ENCODE measurements around the gene MUC2. TPM values are rescaled to one million over a fixed set of nuclear protein-coding genes. Genes with fewer than 3 reads are reported as not detected.

The MUC2 gene
- total and polyA plus RNA-seq, 2 of the 13 experiments (the other 11 are each of a cell fraction or from before 2014, with no cell fraction given), result not detected

DNA sequence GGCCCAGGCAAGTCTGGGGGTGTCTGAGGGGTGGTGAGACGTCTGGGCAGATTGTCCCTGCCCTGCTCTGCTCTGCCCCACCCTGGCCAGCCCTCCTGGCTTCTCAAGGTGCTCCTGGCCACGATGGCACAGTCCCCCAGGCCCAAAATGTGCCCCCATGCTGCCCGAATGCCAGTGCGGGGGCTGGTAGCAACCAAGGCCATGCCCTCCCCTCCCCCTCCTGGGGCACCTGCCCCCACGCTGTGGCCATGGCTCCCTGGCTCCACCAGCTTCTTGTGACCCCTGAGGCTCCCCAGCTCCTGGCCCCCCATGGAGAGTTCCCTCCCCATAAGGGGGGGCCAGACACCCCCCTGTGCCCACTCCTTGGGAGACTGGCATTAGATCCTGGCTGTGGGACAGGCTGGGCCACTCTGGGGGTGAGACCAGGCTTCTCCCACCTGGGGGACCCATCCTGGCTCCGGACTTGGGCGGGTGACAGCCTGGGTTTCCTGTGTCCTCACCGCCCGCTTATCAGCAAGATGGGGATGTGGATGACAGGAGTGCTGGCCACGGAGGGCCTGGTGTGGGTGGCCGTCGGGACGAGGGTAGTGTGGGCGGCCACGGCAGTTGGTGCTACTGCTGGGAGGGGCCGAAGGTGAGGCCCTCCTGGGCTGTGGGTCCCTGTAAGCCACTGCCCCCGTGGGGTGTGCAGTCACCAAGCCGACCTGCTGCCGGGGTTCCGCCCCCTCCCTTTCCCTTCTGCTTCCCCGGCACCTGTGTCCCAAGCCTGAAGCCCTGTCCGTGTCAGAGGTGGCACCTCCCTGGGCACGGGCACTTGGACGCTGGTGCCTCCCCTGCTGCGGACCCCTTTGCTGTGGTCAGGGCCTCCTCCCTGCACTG is 22.3 kb upstream of the MUC2 start (continued):
- TF ChIP-seq, protein P1, sequence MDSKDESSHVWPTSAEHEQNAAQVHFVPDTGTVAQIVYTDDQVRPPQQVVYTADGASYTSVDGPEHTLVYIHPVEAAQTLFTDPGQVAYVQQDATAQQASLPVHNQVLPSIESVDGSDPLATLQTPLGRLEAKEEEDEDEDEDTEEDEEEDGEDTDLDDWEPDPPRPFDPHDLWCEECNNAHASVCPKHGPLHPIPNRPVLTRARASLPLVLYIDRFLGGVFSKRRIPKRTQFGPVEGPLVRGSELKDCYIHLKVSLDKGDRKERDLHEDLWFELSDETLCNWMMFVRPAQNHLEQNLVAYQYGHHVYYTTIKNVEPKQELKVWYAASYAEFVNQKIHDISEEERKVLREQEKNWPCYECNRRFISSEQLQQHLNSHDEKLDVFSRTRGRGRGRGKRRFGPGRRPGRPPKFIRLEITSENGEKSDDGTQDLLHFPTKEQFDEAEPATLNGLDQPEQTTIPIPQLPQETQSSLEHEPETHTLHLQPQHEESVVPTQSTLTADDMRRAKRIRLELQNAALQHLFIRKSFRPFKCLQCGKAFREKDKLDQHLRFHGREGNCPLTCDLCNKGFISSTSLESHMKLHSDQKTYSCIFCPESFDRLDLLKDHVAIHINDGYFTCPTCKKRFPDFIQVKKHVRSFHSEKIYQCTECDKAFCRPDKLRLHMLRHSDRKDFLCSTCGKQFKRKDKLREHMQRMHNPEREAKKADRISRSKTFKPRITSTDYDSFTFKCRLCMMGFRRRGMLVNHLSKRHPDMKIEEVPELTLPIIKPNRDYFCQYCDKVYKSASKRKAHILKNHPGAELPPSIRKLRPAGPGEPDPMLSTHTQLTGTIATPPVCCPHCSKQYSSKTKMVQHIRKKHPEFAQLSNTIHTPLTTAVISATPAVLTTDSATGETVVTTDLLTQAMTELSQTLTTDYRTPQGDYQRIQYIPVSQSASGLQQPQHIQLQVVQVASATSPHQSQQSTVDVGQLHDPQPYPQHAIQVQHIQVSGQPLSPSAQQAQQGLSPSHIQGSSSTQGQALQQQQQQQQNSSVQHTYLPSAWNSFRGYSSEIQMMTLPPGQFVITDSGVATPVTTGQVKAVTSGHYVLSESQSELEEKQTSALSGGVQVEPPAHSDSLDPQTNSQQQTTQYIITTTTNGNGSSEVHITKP (CRISPR knock-in tag; IDR thresholded peaks at IDR 0.05; ENCODE audit: low read depth), result no peak
- TF ChIP-seq SSRP1 (CRISPR knock-in tag; IDR thresholded peaks at IDR 0.05), result no peak

DNA sequence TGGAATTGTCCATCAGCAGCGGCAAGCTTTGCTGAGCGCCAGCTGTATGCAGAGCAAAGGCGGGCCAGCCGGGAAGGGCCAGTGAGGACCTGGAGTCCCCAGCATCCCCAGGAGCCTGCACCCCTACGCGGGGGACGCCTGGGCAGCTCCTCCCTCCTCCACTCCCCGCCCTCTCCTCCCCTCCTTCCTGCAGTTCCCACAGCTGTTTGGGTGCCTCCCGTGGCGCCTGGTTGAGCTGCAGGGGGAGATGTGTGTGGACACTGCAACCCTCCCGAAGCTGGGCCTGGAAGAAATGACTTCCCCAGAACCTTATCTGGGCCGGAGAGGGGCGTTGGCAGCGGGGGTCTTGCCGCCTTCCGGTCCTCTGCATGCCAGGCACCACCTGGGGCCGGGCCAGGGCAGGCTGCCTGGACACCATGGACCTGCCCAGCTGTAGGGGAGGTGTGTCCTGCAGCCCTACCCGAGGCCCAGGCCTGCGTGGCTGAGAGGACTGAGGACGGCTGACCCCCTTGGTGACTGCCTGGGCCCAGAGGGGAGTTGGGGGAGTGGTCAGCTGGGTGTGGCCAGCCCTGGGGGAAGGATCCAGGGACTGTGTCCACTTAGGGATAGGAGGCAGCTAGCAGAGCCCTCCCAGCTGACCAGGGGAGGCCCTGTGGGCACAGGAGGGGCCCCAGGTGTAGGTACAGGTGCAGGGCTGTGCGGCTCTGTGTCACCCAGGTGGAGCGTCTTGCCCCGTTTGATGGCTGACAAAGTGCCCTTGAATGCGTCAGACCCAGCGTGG is 21.4 kb upstream of the MUC2 start:
- no peaks in the 10 kb centered on the region for H3K9me3 ChIP-seq (ENCODE audit: low read length)
- H3K4me1 ChIP-seq (ENCODE audit: insufficient read depth, low read length), result no peaks in the 10 kb centered on the region
- POLR2A ChIA-PET, result no interaction called here
- no peaks in the 10 kb centered on the region for H3K36me3 ChIP-seq (replicated peaks in 1 of 2; ENCODE audit: control insufficient read depth in 1 of 2, insufficient read depth in 2 of 2, low read length in 2 of 2)
- H3K4me3 ChIP-seq (replicated peaks in 1 of 3; ENCODE audit: insufficient read depth in 1 of 3, low read depth in 2 of 3, low read length in 3 of 3), result no peak overlapping the region
- WGBS (ENCODE audit: low lambda C conversion rate), result 0% methylated on average over 1 of the region's 25 CpGs
- no peak overlapping the region for H2AFZ ChIP-seq (ENCODE audit: low read length)
- intact Hi-C loops (cut with micrococcal nuclease; ENCODE audit: unreplicated experiment), result no loop called here
- ATAC-seq (no peak), FAIRE-seq (no peak), DNase-seq (ENCODE audit: low spot score) (no peak)
- no TSS peak for BruUV-seq (replicated peaks)
- H3K27me3 ChIP-seq (ENCODE audit: control insufficient read depth in 1 of 2, insufficient read depth in 2 of 2, low read length in 2 of 2), result peaks cover 21 to 91% of the 10 kb centered on the region in 2 experiments
- in situ Hi-C loops (cut with HindIII; ENCODE audit: extremely low pct_ligation_motif_present, low pct_unique_long_range_greater_than_20kb), result loop anchor here (10.0 kb wide), 1 partner anchor 169 kb away; no protein-coding TSS in a partner anchor
- H4K20me1 ChIP-seq (ENCODE audit: insufficient read depth, low read length), result no peaks in the 10 kb centered on the region
- no peaks in the 10 kb centered on the region for H3K79me2 ChIP-seq (ENCODE audit: insufficient read depth, low read length)
- CTCF ChIA-PET (ENCODE audit: low intra/inter-chr PET ratio, low total read pairs), result no interaction called here
- no peak overlapping the region for H3K27ac ChIP-seq (ENCODE audit: extremely low read length, insufficient read depth, low read length)
- H3K9ac ChIP-seq (ENCODE audit: insufficient read depth, low read depth, low read length), result no peak overlapping the region
- no peak overlapping the region for H3K4me2 ChIP-seq (ENCODE audit: low read depth, low read length)
- TF ChIP-seq DR1 (CRISPR knock-in tag; IDR thresholded peaks at IDR 0.05), result no peak
- TF ChIP-seq STAG1 (CRISPR knock-in tag; IDR thresholded peaks at IDR 0.05), result no peak
- no peak for TF ChIP-seq ZSCAN9 (CRISPR knock-in tag; IDR thresholded peaks at IDR 0.05; ENCODE audit: borderline replicate concordance)
- TF ChIP-seq, protein P2, sequence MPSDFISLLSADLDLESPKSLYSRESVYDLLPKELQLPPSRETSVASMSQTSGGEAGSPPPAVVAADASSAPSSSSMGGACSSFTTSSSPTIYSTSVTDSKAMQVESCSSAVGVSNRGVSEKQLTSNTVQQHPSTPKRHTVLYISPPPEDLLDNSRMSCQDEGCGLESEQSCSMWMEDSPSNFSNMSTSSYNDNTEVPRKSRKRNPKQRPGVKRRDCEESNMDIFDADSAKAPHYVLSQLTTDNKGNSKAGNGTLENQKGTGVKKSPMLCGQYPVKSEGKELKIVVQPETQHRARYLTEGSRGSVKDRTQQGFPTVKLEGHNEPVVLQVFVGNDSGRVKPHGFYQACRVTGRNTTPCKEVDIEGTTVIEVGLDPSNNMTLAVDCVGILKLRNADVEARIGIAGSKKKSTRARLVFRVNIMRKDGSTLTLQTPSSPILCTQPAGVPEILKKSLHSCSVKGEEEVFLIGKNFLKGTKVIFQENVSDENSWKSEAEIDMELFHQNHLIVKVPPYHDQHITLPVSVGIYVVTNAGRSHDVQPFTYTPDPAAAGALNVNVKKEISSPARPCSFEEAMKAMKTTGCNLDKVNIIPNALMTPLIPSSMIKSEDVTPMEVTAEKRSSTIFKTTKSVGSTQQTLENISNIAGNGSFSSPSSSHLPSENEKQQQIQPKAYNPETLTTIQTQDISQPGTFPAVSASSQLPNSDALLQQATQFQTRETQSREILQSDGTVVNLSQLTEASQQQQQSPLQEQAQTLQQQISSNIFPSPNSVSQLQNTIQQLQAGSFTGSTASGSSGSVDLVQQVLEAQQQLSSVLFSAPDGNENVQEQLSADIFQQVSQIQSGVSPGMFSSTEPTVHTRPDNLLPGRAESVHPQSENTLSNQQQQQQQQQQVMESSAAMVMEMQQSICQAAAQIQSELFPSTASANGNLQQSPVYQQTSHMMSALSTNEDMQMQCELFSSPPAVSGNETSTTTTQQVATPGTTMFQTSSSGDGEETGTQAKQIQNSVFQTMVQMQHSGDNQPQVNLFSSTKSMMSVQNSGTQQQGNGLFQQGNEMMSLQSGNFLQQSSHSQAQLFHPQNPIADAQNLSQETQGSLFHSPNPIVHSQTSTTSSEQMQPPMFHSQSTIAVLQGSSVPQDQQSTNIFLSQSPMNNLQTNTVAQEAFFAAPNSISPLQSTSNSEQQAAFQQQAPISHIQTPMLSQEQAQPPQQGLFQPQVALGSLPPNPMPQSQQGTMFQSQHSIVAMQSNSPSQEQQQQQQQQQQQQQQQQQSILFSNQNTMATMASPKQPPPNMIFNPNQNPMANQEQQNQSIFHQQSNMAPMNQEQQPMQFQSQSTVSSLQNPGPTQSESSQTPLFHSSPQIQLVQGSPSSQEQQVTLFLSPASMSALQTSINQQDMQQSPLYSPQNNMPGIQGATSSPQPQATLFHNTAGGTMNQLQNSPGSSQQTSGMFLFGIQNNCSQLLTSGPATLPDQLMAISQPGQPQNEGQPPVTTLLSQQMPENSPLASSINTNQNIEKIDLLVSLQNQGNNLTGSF (CRISPR knock-in tag; IDR thresholded peaks at IDR 0.05), result no peak
- no peak for TF ChIP-seq ZNF468 (CRISPR knock-in tag; IDR thresholded peaks at IDR 0.05)
- no peak for TF ChIP-seq REXO4 (CRISPR knock-in tag; IDR thresholded peaks at IDR 0.05; ENCODE audit: borderline replicate concordance)
- no peak for TF ChIP-seq TRIM24 (CRISPR knock-in tag; IDR thresholded peaks at IDR 0.05)
- no peak for TF ChIP-seq ZNF788 (CRISPR knock-in tag; IDR thresholded peaks at IDR 0.05; ENCODE audit: borderline replicate concordance)
- TF ChIP-seq MBD4 (IDR thresholded peaks at IDR 0.05; ENCODE audit: borderline replicate concordance, low read length), result no peak
- no peak for TF ChIP-seq ZNF7 (CRISPR knock-in tag; IDR thresholded peaks at IDR 0.05)

Measured in HepG2 (cell line).